GM18951 (cell line): ENCODE data around the gene NASP.
"Not testable (repeated sequence)": the region's sequence is repeated elsewhere in the genome, so short reads cannot be mapped to it uniquely, and the experiment has no call there.

Experiments
- POLR2A ChIP-seq: IDR thresholded peaks from 4 replicates; pipeline ENCODE4 v1.6.1; 2011; ENCODE audit warnings: mild to moderate bottlenecking; ENCODE audit not compliant: insufficient read length, insufficient read depth; ENCODE audit errors: extremely low read depth
- in situ Hi-C: fragments of 300-500 bp; cut with MboI; formaldehyde crosslinking; loops from one replicate; pipeline ENCODE4 v1.12.0; 2022; ENCODE audit warnings: low sequenced_read_pairs, mixed read lengths, inconsistent platforms; ENCODE audit not compliant: unreplicated experiment

The NASP gene

GRCh38 chr1:45584351-45585109 is 689 bp downstream of the NASP start:
- no peak for TF ChIP-seq POLR2A
- in situ Hi-C loops: loop anchor here (10.0 kb wide), 1 partner anchor 220 kb away; no protein-coding TSS in a partner anchor

- TF ChIP-seq POLR2A: no peak
- in situ Hi-C loops: loop anchor here (10.0 kb wide), 1 partner anchor 220 kb away; no protein-coding TSS in a partner anchor
These were observed 1.2 kb downstream of the NASP start for GRCh38 chr1:45585110-45585426.

DNA sequence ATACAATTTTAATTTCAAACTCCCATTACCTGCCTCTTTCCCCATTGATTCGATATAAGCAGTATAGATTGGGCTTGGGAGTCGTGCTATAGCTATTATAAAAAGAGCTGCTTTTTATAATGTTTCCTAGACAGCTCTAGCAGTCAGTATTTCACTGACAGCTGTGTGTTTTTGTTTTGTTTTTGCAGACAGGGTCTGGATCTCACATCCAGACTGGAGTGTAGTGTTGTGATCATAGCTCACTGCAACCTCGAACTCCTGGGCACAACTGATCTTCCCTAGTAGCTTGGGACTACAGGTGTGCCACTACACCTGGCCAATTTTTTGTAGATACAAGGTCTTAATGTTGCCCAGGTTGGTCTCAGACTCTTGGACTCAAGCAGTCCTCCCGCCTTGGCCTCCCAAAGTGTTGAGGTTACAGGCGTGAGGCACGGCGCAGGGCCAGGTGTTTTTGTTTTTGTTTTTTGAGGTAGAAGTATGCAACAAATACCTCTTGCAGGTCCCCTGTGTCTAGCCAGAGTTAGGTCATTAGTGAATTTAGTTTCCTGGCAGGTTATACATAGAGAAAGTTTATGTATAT is 1.7 kb downstream of the NASP start:
- in situ Hi-C loops: loop anchor here (10.0 kb wide), 1 partner anchor 221 kb away; no protein-coding TSS in a partner anchor
- no peak for TF ChIP-seq POLR2A

- in situ Hi-C loops: loop anchor here (10.0 kb wide), 1 partner anchor 222 kb away; no protein-coding TSS in a partner anchor
These were observed 2.9 kb downstream of the NASP start for GRCh38 chr1:45586769-45587168.

GRCh38 chr1:45589861-45590260 is 6.0 kb downstream of the NASP start:
- TF ChIP-seq POLR2A: no peak
- in situ Hi-C loops: loop anchor here (10.0 kb wide), 1 partner anchor 225 kb away; no protein-coding TSS in a partner anchor

More at GRCh38 chr1:45586769-45587168, 2.9 kb downstream of the NASP start:
- no peak for TF ChIP-seq POLR2A

GRCh38 chr1:45594412-45594811 is 10.6 kb downstream of the NASP start:
- in situ Hi-C loops: no loop called here
- TF ChIP-seq POLR2A: no peak

DNA sequence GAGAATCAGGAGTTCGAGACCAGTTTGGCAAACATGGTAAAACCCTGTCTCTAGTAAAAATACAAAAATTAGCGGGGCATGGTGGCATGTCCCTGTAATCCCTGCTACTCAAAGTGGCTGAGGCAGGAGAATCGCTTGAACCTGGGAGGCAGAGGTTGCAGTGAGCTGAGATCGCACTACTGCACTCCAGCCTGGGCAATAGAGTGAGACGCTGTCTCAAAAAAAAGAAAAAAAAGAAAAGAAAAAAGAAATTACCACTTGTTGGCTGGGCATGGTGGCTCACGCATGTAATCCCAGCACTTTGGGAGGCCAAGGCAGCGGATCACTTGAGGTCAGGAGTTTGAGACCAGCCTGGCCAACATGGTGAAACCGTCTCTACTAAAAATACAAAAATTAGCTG is 12.9 kb downstream of the NASP start:
- in situ Hi-C loops: not testable (repeated sequence)

DNA sequence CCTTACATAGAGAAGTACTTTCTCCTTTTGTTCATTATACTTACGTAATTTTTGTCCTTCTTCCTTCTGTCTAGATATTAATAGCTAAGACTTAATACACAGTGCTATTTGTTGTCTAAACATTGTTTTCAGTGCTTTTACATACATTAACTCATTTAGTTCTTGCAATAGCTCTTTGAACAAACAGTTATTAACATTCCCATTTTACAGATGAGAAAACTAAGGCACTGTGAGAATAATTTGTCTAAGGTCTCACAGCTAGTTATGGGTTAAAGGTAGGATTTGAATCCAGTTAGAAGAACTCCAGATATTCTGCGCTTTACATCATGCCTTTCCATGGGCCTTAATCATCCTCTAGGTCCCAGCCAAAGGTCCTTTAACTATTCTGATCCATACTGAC is 20.4 kb downstream of the NASP start:
- TF ChIP-seq POLR2A: no peak
- in situ Hi-C loops: no loop called here

- in situ Hi-C loops: no loop called here
- TF ChIP-seq POLR2A: no peak
These were observed 23.7 kb downstream of the NASP start for GRCh38 chr1:45607404-45608074.

- no peak for TF ChIP-seq POLR2A
- in situ Hi-C loops: no loop called here
These were observed 24.6 kb downstream of the NASP start for GRCh38 chr1:45608175-45609156.

- in situ Hi-C loops: no loop called here
- TF ChIP-seq POLR2A: no peak
These were observed 26.9 kb downstream of the NASP start for GRCh38 chr1:45610589-45611226.

- in situ Hi-C loops: no loop called here
- no peak for TF ChIP-seq POLR2A
These were observed 29.2 kb downstream of the NASP start for GRCh38 chr1:45612941-45613579.
